SK-N-SH treated with all-trans-retinoic acid at 6 μM for 48 hours (cell line): ENCODE data around the gene HAUS8.
"Not testable (repeated sequence)": the region's sequence is repeated elsewhere in the genome, so short reads cannot be mapped to it uniquely, and the experiment has no call there.

ENCODE experiments used
- ATAC-seq: fragments of 200-7000 bp; cut with Tn5 transposase; 3 replicates; pipeline ENCODE4 v1.9.1; 2020; ENCODE audit warnings: mild to moderate bottlenecking, moderate library complexity
- ARNTL ChIP-seq: fragments of 450-650 bp; formaldehyde crosslinking; IDR thresholded peaks from 2 replicates; pipeline ENCODE4 v1.5.0; 2020; ENCODE audit warnings: low read depth, mild to moderate bottlenecking, moderate library complexity, borderline replicate concordance
- CSDC2 ChIP-seq: fragments of 250-450 bp; sonication (Bioruptor Pico); IDR thresholded peaks from 2 replicates; pipeline ENCODE4 v1.5.0; 2020; ENCODE audit warnings: mild to moderate bottlenecking, moderate library complexity
- CSRNP3 ChIP-seq: fragments of 250-450 bp; sonication (Bioruptor Pico); IDR thresholded peaks from 2 replicates; pipeline ENCODE4 v1.5.1; 2021; ENCODE audit warnings: mild to moderate bottlenecking, moderate library complexity
- ESRRG ChIP-seq: fragments of 250-450 bp; sonication (Bioruptor Pico); IDR thresholded peaks from 2 replicates; pipeline ENCODE4 v1.6.1; 2021; ENCODE audit warnings: mild to moderate bottlenecking
- GLIS3 ChIP-seq: fragments of 250-450 bp; sonication (Bioruptor Pico); IDR thresholded peaks from 2 replicates; pipeline ENCODE4 v1.5.0; 2020; ENCODE audit warnings: mild to moderate bottlenecking, moderate library complexity
- ISL1 ChIP-seq: fragments of 250-450 bp; sonication (Bioruptor Pico); IDR thresholded peaks from 2 replicates; pipeline ENCODE4 v2.1.2; 2022; ENCODE audit warnings: mild to moderate bottlenecking, moderate library complexity
- OSR1 ChIP-seq: fragments of 250-450 bp; sonication (Bioruptor Pico); IDR thresholded peaks from 2 replicates; pipeline ENCODE4 v1.8.0; 2022; ENCODE audit warnings: moderate library complexity, mild to moderate bottlenecking, inconsistent platforms
- PPARA ChIP-seq: fragments of 250-450 bp; sonication (Bioruptor Pico); IDR thresholded peaks from 2 replicates; pipeline ENCODE4 v1.5.0; 2020; ENCODE audit warnings: mild to moderate bottlenecking, borderline replicate concordance
- RARB ChIP-seq: fragments of 250-450 bp; sonication (Bioruptor Pico); IDR thresholded peaks from 2 replicates; pipeline ENCODE4 v1.8.0; 2021; ENCODE audit warnings: mild to moderate bottlenecking, moderate library complexity
- SNAI2 ChIP-seq: fragments of 250-450 bp; sonication (Bioruptor Pico); IDR thresholded peaks from 2 replicates; pipeline ENCODE4 v1.5.0; 2020; ENCODE audit warnings: mild to moderate bottlenecking, moderate library complexity
- TCF4 ChIP-seq: fragments of 250-450 bp; sonication (Bioruptor Pico); IDR thresholded peaks from 2 replicates; pipeline ENCODE4 v1.8.0; 2021; ENCODE audit warnings: mild to moderate bottlenecking, moderate library complexity, borderline replicate concordance
- TOX ChIP-seq: fragments of 250-450 bp; sonication (Bioruptor Pico); IDR thresholded peaks from 2 replicates; pipeline ENCODE4 v1.8.0; 2021; ENCODE audit warnings: mild to moderate bottlenecking, moderate library complexity, borderline replicate concordance
- TSHZ2 ChIP-seq: fragments of 250-450 bp; sonication (Bioruptor Pico); IDR thresholded peaks from 2 replicates; pipeline ENCODE4 v1.5.0; 2020; ENCODE audit warnings: mild to moderate bottlenecking, moderate library complexity
- ZC3H10 ChIP-seq: fragments of 250-450 bp; sonication (Bioruptor Pico); IDR thresholded peaks from 2 replicates; pipeline ENCODE4 v1.5.1; 2021; ENCODE audit warnings: mild to moderate bottlenecking, moderate library complexity
- ZFP30 ChIP-seq: fragments of 450-650 bp; formaldehyde crosslinking; IDR thresholded peaks from 2 replicates; pipeline ENCODE4 v1.5.0; 2022; ENCODE audit warnings: mild to moderate bottlenecking, moderate library complexity
- ZNF565 ChIP-seq: fragments of 450-650 bp; formaldehyde crosslinking; conservative IDR thresholded peaks from 2 replicates; pipeline ENCODE4 v1.5.0; 2020; ENCODE audit warnings: low read depth, mild to moderate bottlenecking, moderate library complexity
- ZNF70 ChIP-seq: fragments of 450-650 bp; formaldehyde crosslinking; IDR thresholded peaks from 2 replicates; pipeline ENCODE4 v1.5.0; 2020; ENCODE audit warnings: mild to moderate bottlenecking, moderate library complexity
- ZNF8 ChIP-seq: fragments of 450-650 bp; formaldehyde crosslinking; IDR thresholded peaks from 2 replicates; pipeline ENCODE4 v1.5.0; 2020; ENCODE audit warnings: mild to moderate bottlenecking, moderate library complexity
- TF ChIP-seq, protein P1 (sequence below): fragments of 250-450 bp; sonication (Bioruptor Pico); IDR thresholded peaks from 2 replicates; pipeline ENCODE4 v1.8.0; 2020; ENCODE audit warnings: mild to moderate bottlenecking, moderate library complexity, borderline replicate concordance
- TF ChIP-seq, protein P2 (sequence below): fragments of 250-450 bp; sonication (Bioruptor Pico); IDR thresholded peaks from 2 replicates; pipeline ENCODE4 v1.8.0; 2021; ENCODE audit warnings: low read depth, mild to moderate bottlenecking, moderate library complexity, borderline replicate concordance

The HAUS8 gene

DNA sequence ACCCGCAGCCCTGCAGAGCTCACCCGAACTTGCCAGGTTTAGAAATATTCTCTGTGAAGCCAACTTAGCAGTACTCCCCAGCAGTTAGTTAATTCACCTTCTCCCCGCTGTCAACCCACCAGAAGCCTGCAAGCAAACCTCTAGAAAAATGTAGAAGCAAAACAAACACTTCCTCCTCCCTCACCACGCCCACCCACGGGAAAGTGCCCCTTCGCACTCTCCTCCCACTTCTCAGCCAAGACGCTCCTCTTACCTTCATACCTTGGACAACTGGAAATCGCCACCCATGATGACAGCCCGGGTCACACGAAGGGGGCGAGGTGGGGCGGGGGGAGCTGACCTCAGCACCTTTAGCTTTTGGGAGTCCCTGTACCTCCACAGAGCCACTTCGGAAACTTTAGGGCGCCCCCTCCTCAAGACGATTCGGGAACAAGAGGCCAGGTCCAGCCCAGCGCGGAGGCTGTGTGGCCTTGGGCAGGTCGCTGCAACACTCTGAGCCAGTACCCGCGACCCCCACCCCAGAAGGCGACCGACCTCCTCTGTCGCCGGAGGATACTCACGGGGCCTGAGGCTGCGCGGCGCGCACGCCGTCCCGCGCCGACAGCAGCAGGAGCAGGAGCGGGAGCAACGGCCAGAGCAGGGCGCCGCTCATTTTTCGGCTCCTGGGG, 49.1 kb downstream of the HAUS8 start:
- TF ChIP-seq, protein P1, sequence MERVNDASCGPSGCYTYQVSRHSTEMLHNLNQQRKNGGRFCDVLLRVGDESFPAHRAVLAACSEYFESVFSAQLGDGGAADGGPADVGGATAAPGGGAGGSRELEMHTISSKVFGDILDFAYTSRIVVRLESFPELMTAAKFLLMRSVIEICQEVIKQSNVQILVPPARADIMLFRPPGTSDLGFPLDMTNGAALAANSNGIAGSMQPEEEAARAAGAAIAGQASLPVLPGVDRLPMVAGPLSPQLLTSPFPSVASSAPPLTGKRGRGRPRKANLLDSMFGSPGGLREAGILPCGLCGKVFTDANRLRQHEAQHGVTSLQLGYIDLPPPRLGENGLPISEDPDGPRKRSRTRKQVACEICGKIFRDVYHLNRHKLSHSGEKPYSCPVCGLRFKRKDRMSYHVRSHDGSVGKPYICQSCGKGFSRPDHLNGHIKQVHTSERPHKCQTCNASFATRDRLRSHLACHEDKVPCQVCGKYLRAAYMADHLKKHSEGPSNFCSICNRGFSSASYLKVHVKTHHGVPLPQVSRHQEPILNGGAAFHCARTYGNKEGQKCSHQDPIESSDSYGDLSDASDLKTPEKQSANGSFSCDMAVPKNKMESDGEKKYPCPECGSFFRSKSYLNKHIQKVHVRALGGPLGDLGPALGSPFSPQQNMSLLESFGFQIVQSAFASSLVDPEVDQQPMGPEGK, result no peak
- TF ChIP-seq OSR1 (CRISPR knock-in tag) (no peak), TOX (no peak), ZNF565 (no peak), ARNTL (CRISPR knock-in tag) (no peak), ZNF70 (CRISPR knock-in tag) (no peak), RARB (CRISPR knock-in tag) (no peak), PPARA (no peak), TCF4 (no peak), SNAI2 (CRISPR knock-in tag) (no peak), TSHZ2 (CRISPR knock-in tag) (no peak), ZNF8 (no peak), ZFP30 (CRISPR knock-in tag) (no peak), ESRRG (no peak)
- no peak for ATAC-seq

- ATAC-seq, result no peak
- TF ChIP-seq CSDC2 (CRISPR knock-in tag) (no peak), ISL1 (CRISPR knock-in tag) (no peak), ZNF8 (no peak), ZNF70 (CRISPR knock-in tag) (no peak), OSR1 (CRISPR knock-in tag) (no peak), SNAI2 (CRISPR knock-in tag) (no peak), ESRRG (no peak), GLIS3 (CRISPR knock-in tag) (no peak), ZC3H10 (no peak)
- TF ChIP-seq, protein P2, sequence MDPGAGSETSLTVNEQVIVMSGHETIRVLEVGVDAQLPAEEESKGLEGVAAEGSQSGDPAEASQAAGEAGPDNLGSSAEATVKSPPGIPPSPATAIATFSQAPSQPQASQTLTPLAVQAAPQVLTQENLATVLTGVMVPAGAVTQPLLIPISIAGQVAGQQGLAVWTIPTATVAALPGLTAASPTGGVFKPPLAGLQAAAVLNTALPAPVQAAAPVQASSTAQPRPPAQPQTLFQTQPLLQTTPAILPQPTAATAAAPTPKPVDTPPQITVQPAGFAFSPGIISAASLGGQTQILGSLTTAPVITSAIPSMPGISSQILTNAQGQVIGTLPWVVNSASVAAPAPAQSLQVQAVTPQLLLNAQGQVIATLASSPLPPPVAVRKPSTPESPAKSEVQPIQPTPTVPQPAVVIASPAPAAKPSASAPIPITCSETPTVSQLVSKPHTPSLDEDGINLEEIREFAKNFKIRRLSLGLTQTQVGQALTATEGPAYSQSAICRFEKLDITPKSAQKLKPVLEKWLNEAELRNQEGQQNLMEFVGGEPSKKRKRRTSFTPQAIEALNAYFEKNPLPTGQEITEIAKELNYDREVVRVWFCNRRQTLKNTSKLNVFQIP, result no peak
- TF ChIP-seq, protein P1, result no peak
Observed at GRCh38 chr19:17025361-17025760, 49.9 kb downstream of the HAUS8 start.

- not testable (repeated sequence) for ATAC-seq
Observed at GRCh38 chr19:17024941-17025340, 50.3 kb downstream of the HAUS8 start.

GRCh38 chr19:17023805-17024204, 51.4 kb downstream of the HAUS8 start:
- TF ChIP-seq PPARA (no peak), TOX (no peak), ISL1 (CRISPR knock-in tag) (no peak), CSRNP3 (CRISPR knock-in tag) (no peak), GLIS3 (CRISPR knock-in tag) (no peak), TSHZ2 (CRISPR knock-in tag) (no peak), ZNF70 (CRISPR knock-in tag) (no peak), ZNF8 (no peak), ZFP30 (CRISPR knock-in tag) (no peak), ARNTL (CRISPR knock-in tag) (no peak)
- no peak for ATAC-seq
